Upper lobe of right lung (tissue), 1 donor: ENCODE measurements around the gene CT45A10. TPM values are rescaled to one million over a fixed set of nuclear protein-coding genes. Genes with fewer than 3 reads are reported as not detected.

Experiments used
- total RNA-seq: library from RNA; stranded (reverse); fragmentation: NEBNext Ultra II Directional; extraction: Animal tissue kit (Norgen Biotek cat#: 25700); gene quantifications from one replicate; pipeline ENCODE4 v1.2.1, GENCODE V29; 2021
- donor health status: DM: no; HTN: yes; CAD: no; lungs with severe emphysema.

CT45A10 gene
- total RNA-seq, 1 donor from 2014 or later = not detected

Other genes with a start within 250 kb of the CT45A10 start
- not detected for gene CT45A1, start 179.8 kb downstream of the CT45A10 start, total RNA-seq
- gene CT45A3, start 125.3 kb downstream of the CT45A10 start, total RNA-seq = 0.58 TPM
- 1.2 TPM for gene CT45A5, start 107.9 kb downstream of the CT45A10 start, total RNA-seq
- not detected for gene CT45A6, start 90.7 kb downstream of the CT45A10 start, total RNA-seq
- not detected for gene CT45A2, start 73.4 kb downstream of the CT45A10 start, total RNA-seq
- not detected for gene CT45A7, start 56.2 kb downstream of the CT45A10 start, total RNA-seq
- gene CT45A8, start 38.9 kb downstream of the CT45A10 start, total RNA-seq = not detected
- not detected for gene CT45A9, start 21.6 kb downstream of the CT45A10 start, total RNA-seq
- not detected for gene SAGE1, start 272 bp upstream of the CT45A10 start, total RNA-seq
- gene MMGT1, start 80.5 kb upstream of the CT45A10 start, total RNA-seq = 30.2 TPM
- 13.2 TPM for gene SLC9A6, start 92.0 kb upstream of the CT45A10 start, total RNA-seq